Transverse colon (tissue), 4 donors: ENCODE results near the gene VTI1B. TPM values are rescaled to one million over a fixed set of nuclear protein-coding genes. Genes with fewer than 3 reads are reported as not detected.
"Not testable (repeated sequence)": the region's sequence is repeated elsewhere in the genome, so short reads cannot be mapped to it uniquely, and the experiment has no call there.

Experiments
- DNase-seq: peaks from one replicate; pipeline ENCODE4 v3.0.0-alpha.2; 2019
- H3K27ac ChIP-seq, 4 donors: fragments of 200-600 bp; sonication (generic); 2 replicates each; pipeline ENCODE4 v1.5.1; 2016 to 2018; ENCODE audit warnings: inconsistent platforms in 4 of 4
- H3K27me3 ChIP-seq: fragments of 200-600 bp; sonication (generic); 2 replicates; pipeline ENCODE4 v1.5.1; 2017; ENCODE audit warnings: inconsistent platforms
- H3K36me3 ChIP-seq, 4 donors: fragments of 200-600 bp; sonication (generic); 2 replicates each; pipeline ENCODE4 v1.5.1; 2017 to 2019; ENCODE audit warnings: inconsistent platforms in 4 of 4
- H3K4me1 ChIP-seq, 4 donors: fragments of 200-600 bp; sonication (generic); 2 replicates each; pipeline ENCODE4 v1.5.1; 2017 to 2020; ENCODE audit warnings: inconsistent platforms in 4 of 4
- H3K4me3 ChIP-seq, 4 donors: fragments of 200-600 bp; sonication (generic); 1 replicate in 1 of 4; 2 replicates in 3 of 4; pipeline versions ENCODE4 v1.5.1 to v1.6.1; 2017 to 2019; ENCODE audit warnings: inconsistent platforms in 4 of 4
- H3K9me3 ChIP-seq, 2 donors: fragments of 200-600 bp; sonication (generic); 2 replicates each; pipeline ENCODE4 v1.5.1; 2017 to 2019; ENCODE audit warnings: inconsistent platforms in 2 of 2
- EP300 ChIP-seq: sonication (generic); formaldehyde crosslinking; IDR thresholded peaks from one replicate; pipeline ENCODE4 v1.6.1; 2017; ENCODE audit warnings: antibody characterized with exemption, low read depth
- POLR2A ChIP-seq: fragments of 450-650 bp; IDR thresholded peaks from one replicate; pipeline ENCODE4 v1.6.1; 2016; ENCODE audit warnings: antibody characterized with exemption, mild to moderate bottlenecking, moderate library complexity
- POLR2AphosphoS5 ChIP-seq, 3 donors: sonication (generic); formaldehyde crosslinking; IDR thresholded peaks; one replicate each; pipeline ENCODE4 v1.6.1; 2016; ENCODE audit warnings: antibody characterized with exemption in 3 of 3
- WGBS, 2 donors: methylation state at CpG; one replicate each; pipeline ENCODE4 v1.1.5; 2018; ENCODE audit warnings: low coverage in 1 of 2; 5-methylcytosine and 5-hydroxymethylcytosine counted together
- in situ Hi-C, 4 donors: fragments of 200-750 bp; cut with MboI; loops; one replicate each; pipeline versions ENCODE4 v1.15.0 to v1.15.1; 2017; ENCODE audit warnings: low sequenced_read_pairs in 3 of 4, low pct_ligation_motif_present in 1 of 4, low pct_unique_long_range_greater_than_20kb in 1 of 4
- intact Hi-C: fragments of 100-400 bp; cut with DNase I; formaldehyde crosslinking; loops from one replicate; pipeline ENCODE4 v1.15.1; 2023; ENCODE audit warnings: low total_unique reads
- total RNA-seq, 4 donors: library from RNA; depleted of rRNA; stranded (reverse); fragments of >200 nt; gene quantifications; one replicate each; pipeline ENCODE4 v1.1.0, GENCODE V29; 2016
- TF ChIP-seq, protein P1 (sequence below), 5 experiments: fragments of 200-600 bp in 3 of 5; fragments of 450-650 bp in 2 of 5; sonication (generic) in 3 of 5; IDR thresholded peaks; 1 replicate in 2 of 5; 2 replicates in 3 of 5; pipeline ENCODE4 v1.5.1; 2016 to 2017; ENCODE audit warnings: antibody characterized with exemption in 5 of 5, inconsistent platforms in 3 of 5, mild to moderate bottlenecking in 2 of 5, moderate library complexity in 1 of 5

Gene VTI1B
- total RNA-seq, 4 donors from 2014 or later, result 59.5 to 74.8 (median 67.5) TPM

DNA sequence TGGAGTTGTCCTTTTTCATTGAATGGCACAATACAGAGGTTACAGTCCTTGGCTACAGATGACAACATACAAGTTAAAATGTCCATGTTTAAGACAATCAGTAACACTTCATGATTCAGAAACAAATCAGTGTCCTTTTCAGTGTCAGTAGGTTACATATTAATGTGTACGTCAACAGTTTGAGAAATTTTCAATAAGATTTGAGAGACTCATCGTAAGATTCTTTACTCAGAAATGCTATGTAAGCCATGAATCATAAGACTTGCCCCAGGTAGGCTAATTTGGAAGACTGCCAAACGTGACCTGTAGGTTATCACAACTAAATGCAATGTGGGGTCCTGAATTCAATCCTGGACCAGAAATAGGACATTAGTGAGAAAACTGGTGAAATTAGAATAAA lies 30.8 kb upstream of the VTI1B start:
- 64 to 75% methylated on average over 3 of the region's 3 CpGs for WGBS, 2 donors
- H3K36me3 ChIP-seq, result no peaks in the 10 kb centered on the region
- H3K27ac ChIP-seq, result no peak overlapping the region
- intact Hi-C loops, result loop anchor here (10.0 kb wide), 1 partner anchor 90 kb away; the partner anchor contains the start of gene ARG2
- peaks cover 0 to 5% of the 10 kb centered on the region in 2 donors for H3K9me3 ChIP-seq
- TF ChIP-seq EP300 (no peak), POLR2AphosphoS5 (IDR thresholded peaks at IDR 0.05) (no peak), POLR2A (no peak)
- TF ChIP-seq, protein P1, sequence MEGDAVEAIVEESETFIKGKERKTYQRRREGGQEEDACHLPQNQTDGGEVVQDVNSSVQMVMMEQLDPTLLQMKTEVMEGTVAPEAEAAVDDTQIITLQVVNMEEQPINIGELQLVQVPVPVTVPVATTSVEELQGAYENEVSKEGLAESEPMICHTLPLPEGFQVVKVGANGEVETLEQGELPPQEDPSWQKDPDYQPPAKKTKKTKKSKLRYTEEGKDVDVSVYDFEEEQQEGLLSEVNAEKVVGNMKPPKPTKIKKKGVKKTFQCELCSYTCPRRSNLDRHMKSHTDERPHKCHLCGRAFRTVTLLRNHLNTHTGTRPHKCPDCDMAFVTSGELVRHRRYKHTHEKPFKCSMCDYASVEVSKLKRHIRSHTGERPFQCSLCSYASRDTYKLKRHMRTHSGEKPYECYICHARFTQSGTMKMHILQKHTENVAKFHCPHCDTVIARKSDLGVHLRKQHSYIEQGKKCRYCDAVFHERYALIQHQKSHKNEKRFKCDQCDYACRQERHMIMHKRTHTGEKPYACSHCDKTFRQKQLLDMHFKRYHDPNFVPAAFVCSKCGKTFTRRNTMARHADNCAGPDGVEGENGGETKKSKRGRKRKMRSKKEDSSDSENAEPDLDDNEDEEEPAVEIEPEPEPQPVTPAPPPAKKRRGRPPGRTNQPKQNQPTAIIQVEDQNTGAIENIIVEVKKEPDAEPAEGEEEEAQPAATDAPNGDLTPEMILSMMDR (IDR thresholded peaks at IDR 0.05), result no peak
- no peaks in the 10 kb centered on the region for H3K4me1 ChIP-seq
- no peaks in the 10 kb centered on the region for H3K27me3 ChIP-seq
- no peak for DNase-seq
- in situ Hi-C loops, result loop anchor here in 3 of 4 donors (10.0 to 25.0 kb wide), 3 partner anchors 93 to 268 kb away; partner anchors contain the start of genes ARG2 (in 1 of the 3) and PIGH (in 1 of the 3)
- no peak overlapping the region for H3K4me3 ChIP-seq

DNA sequence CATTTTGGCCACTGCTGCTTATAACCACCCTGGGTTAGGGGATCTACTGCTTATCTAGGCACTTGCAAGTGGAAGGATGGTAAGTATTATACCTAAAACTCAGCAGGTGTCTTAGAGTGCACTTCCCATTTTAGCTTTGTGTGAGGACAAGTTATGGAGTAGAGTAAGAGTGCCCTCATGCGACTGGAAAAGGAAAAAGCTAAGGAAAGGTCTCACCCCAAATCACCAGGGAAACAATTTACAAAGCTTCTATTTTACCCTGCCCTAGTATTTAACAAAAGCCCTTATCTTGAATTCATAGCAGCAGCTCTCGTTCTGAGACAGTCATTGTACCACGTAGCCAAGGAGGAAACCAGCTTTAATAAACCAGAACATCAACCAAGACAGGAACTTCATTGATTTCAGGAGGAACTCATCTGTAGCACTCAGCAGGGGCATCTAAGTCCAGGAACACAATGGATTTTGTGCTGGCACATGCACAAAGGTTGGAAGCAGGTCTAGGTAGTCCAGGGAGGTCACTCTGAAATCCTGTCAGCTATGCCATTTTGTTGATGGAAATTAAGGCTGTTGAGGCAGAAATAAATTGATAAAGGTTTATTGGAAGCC lies 30.2 kb upstream of the VTI1B start:
- Histone ChIP-seq H3K36me3 (no peaks in the 10 kb centered on the region), H3K27ac (no peak overlapping the region), H3K4me3 (no peak overlapping the region), H3K9me3 (peaks cover 0 to 5% of the 10 kb centered on the region in 2 donors), H3K4me1 (no peaks in the 10 kb centered on the region), H3K27me3 (no peaks in the 10 kb centered on the region)
- in situ Hi-C loops, result loop anchor here in 3 of 4 donors (10.0 to 25.0 kb wide), 3 partner anchors 92 to 267 kb away; partner anchors contain the start of genes ARG2 (in 1 of the 3) and PIGH (in 1 of the 3)
- WGBS, 2 donors, result 0% methylated on average over 3 of the region's 3 CpGs
- DNase-seq, result no peak
- intact Hi-C loops, result loop anchor here (10.0 kb wide), 1 partner anchor 90 kb away; the partner anchor contains the start of gene ARG2
- TF ChIP-seq POLR2A (no peak), EP300 (no peak), POLR2AphosphoS5 (IDR thresholded peaks at IDR 0.05) (no peak)
- TF ChIP-seq, protein P1 (IDR thresholded peaks at IDR 0.05), result peak; percentile 59 to 70 (median 61)

DNA sequence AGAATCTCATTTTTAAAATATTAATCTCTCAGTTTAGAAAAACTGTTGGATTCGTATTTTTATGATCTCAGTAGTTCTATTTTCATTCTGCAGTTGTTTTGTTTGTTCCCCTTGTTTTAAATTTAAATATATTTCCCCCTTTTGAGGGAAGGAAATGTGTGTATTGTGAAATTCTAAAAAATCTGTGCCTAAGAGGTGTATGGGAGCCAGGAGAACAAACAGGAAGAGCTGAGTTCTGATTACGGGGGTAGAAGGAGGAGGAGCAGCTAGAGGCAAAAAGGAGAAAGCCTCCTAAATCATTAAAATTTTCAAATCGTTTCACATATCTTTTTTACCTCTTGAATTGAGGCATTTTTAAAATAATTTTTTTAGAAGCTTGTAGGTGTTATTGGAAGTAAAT lies 29.6 kb upstream of the VTI1B start:
- Histone ChIP-seq H3K9me3 (peaks cover 0 to 5% of the 10 kb centered on the region in 2 donors), H3K4me3 (no peak overlapping the region), H3K36me3 (no peaks in the 10 kb centered on the region), H3K4me1 (no peaks in the 10 kb centered on the region), H3K27me3 (no peaks in the 10 kb centered on the region), H3K27ac (no peak overlapping the region)
- TF ChIP-seq, protein P1 (IDR thresholded peaks at IDR 0.05), result no peak
- TF ChIP-seq POLR2A (no peak), POLR2AphosphoS5 (IDR thresholded peaks at IDR 0.05) (no peak), EP300 (no peak)
- DNase-seq, result no peak
- WGBS, 2 donors, result 50 to 53% methylated on average over 3 of the region's 3 CpGs
- in situ Hi-C loops, result loop anchor here in 3 of 4 donors (10.0 to 25.0 kb wide), 3 partner anchors 92 to 267 kb away; partner anchors contain the start of genes ARG2 (in 1 of the 3) and PIGH (in 1 of the 3)
- intact Hi-C loops, result loop anchor here (10.0 kb wide), 1 partner anchor 89 kb away; the partner anchor contains the start of gene ARG2

DNA sequence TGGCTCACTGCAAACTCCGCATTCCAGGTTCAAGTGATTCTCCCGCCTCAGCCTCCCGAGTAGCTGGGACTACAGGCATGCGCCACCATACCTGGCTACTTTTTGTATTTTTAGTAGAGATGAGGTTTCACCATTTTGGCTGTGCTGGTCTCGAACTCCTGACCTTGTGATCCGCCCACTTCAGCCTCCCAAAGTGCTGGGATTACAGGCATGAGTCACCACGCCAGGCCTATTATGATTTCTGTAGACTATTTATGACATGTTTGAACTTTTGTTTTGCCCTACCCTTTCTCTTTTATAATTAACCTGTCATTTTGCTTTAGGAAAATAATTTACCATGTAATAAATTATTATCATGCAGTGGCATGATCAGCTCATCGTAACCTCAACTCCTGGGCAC lies 27.1 kb upstream of the VTI1B start, which contains the start of gene RDH12:
RDH12 (plus strand) TSS at position 395 of the 400 bp plus-strand sequence. CDS start 20,757 bp downstream, outside the sequence.
- H3K27ac ChIP-seq, H3K9me3 ChIP-seq, H3K36me3 ChIP-seq, DNase-seq, H3K27me3 ChIP-seq, H3K4me3 ChIP-seq, H3K4me1 ChIP-seq: not testable (repeated sequence)
- intact Hi-C loops (loop anchor here (10.0 kb wide), 1 partner anchor 87 kb away; the partner anchor contains the start of gene ARG2), in situ Hi-C loops (loop anchor here in 3 of 4 donors (10.0 to 25.0 kb wide), 3 partner anchors 89 to 264 kb away; partner anchors contain the start of genes ARG2 (in 1 of the 3) and PIGH (in 1 of the 3))
- WGBS, 2 donors, result 62 to 72% methylated on average over 4 to 8 of the region's 8 CpGs
